NCI-H345 (cell line): Measurements from ENCODE around the gene NEU1.

Experiments
- DNase-seq: peaks from one replicate; lab custom pipeline; 2025; lab: John Stamatoyannopoulos, UW

Gene NEU1

DNA sequence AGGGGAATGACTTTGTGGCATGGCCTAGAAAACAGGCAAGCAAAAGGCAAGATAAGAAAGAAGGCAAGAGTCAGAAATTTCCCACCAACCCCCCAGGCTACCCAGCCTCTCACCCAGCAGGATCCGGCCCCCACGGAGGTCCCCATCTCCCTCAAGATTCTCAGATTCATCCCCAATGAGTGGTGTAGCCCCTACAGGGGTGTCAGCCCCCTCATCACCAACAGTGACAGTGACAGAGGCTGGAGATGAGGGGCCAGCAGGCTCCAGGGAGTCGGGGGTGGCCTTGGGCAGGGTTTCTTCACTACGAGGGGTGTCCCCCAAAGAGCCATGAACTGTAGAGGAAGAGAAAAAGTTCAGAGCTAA, 33.9 kb upstream of the NEU1 start:
- no peak for DNase-seq

DNA sequence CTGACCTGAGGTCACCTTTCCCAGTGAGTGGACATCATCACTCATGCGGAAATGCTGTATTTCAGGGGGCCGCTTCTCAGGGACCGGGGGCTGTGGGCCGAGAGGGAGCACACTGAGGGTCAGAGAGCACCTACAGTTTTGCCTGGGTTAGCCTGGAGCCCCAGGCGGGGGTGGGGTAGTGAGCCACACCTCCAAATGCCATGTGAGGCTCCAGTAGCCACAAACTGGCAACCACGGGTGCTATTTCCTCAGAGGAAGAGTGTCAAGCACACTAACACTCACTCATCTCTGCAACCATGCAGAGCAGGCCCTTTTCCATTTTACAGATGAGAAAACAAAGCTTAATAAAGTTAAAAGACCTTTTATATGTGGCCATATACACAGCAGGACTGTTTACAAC, 30.2 kb upstream of the NEU1 start:
- no peak for DNase-seq

DNA sequence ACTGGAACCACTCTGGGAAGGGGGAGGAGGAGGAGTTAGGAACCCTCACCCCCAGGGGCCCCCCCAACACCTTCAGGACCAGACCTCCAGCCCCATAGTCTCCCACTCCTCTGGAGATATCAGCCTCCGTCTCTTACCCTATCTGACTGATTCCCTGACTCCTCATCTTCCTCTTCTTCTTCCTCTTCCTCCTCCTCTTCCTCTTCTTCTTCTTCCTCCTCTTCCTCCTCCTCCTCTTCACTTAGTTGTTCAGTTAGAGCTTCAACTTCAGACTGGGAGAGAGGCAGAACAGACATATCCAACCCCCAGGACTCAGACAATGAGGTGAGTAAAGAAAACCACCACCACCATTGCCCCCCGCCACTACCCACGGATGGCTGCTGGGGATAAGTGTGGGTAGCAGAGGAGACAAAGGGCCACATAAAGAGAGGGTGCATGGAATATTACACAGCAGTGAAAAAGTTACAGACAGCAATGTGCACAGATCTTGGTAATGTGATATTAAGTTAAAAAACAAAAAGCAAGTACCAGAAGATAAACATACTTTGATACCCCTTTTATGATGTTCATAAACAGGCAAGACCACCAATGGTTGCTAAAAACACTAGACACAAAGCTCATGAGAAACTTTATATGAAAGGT, 26.8 kb upstream of the NEU1 start:
- DNase-seq, result no peak

DNA sequence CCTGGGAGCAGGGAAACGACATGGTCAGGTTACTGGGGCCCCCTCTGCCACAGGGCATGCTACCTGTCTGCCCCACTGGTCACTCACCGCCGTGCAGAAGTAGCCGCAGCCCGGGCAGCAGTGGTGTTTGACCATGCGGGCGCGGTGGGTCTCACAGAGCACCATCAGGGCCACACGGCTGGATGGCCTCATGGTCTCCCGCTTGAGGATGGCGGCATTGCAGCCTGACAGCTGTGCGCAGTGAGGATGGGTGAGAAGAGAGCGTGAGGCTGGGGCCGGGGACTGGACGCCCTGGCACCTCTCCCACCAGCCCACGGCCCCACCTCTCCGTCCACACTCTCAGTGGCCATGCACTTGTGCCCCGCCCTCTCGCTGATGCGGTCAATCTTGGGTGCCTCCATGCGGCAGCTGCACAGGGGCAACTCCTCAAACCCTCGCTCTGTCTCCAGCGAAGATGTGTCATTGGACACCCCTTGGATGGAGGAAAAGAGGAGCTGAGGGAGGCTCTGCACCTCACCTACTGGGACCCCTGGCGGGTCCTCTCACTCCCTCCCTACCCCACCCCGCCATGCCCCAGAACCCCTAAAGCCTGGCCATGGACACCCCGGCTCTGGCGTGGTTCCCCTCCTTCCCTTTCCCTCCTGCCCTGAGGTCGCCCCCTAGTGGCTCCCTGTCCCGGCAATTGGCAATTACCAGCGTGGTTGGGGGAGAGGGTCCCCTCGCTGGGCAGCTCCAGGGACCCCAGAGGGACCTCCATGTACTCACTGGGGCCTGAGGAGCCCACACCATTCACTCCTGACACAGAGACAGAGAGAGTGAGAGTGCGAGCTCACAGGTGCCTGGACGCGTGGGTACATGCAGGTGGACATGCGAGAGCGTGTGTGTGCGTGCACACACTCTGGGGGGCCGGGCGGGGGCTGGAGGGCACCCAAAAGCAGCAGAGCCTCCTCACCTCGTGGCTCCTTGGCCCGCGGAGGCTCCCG, 25.9 kb upstream of the NEU1 start:
- no peak for DNase-seq

DNA sequence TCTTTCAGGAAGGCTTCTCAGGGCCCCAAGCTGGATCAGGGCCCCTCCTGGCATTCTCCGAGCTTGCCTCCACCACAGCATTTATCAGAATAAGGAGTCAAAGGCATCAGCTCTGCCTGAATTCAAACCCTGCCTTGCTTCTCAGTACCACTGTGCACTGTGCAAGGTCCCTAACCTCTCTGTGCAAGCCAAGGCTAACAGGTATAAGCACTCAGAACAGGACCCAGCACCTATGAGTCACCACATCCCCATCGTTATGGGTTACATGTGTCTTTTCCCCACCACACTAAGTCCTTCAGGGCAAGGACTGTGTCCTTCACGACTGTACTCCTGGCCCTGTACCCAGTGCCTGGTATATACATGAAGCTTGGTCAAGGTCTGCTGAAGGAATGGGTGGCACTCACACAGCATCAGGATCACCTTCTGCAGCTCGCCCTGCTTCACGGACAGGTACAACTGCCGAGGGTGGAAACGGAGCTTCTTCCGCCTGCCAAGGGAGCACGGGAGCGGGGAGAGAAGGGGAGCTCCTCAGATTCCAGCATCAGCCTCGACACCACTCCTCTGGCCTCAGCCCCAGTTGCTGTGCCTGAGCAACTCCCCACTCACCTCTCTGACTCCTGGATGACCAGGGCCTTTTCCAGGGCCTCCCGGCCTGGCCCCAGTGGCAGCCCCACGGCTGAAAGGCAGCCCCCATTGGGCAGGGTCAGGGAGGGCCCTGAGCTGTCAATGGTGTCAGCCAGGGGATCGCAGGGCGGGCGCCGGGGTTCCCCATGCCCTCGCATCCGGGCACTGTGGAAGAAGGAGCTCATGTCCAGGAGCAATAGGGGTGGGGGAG, 24.8 kb upstream of the NEU1 start:
- DNase-seq, result no peak

DNA sequence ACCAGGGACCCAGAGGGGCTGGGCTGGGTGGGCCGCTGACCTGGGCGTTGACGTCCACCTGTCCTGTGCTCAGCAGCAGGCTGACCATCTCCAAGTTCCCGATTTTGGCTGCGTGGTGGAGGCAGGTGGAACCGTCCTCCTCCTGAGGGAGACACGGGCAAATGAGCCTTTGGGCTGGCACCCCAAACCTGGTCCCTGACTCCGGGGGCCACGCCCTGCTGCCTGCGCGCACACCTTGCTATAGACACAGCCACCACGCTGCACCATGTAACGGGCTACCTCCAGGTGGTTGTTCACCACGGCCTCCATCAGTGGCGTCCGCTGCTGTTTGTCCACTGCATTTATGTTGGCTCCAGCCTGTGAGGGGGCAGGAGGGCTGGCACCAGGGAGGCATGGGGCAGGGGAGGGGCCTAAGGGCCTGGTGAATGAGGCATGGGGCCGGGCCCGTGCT, 23.9 kb upstream of the NEU1 start:
- no peak for DNase-seq

DNA sequence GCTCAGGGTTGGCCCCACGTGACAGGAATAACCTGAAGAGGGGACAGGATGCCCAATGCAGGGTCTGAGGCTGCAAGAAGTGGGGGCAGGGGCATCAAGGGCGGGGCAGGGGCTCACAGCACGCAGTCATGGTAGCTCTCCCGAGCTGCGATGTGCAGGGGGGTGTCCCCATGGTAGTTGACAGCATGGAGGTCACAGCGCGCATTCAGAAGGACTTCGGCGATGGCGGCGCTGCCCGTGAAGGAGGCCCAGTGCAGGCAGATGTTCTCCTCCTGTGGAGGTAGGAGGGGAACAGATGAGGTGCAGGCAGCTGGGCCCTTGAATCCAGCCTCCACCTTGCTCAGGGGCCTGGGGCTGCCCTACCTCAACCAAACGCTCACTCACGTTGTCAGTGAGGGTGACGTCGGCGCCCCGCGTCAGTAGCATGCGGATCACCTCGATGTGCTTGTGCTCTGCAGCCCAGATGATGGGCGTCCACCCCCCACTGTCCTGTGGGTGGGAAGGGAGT, 22.0 kb upstream of the NEU1 start:
- DNase-seq, result no peak

DNA sequence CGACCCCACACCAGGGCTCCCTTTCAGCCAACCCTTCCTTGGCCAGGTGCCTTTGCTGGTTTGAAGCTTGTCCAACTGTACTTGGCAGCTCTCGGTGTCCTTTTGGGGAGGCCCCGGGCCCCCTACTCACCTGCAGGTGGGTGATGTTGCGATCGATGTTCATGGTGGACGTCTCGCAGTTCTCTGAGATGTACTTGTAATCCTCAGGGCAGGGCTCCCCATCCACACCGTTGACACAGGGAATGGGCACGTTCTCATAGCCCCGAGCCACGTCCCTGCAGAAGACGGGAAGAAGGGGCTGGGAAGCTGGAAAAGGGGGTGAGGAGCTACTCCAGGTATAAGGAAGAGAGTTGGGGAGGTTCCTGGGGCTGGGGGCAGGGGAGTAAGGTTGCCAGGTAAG, 21.1 kb upstream of the NEU1 start:
- DNase-seq, result no peak

DNA sequence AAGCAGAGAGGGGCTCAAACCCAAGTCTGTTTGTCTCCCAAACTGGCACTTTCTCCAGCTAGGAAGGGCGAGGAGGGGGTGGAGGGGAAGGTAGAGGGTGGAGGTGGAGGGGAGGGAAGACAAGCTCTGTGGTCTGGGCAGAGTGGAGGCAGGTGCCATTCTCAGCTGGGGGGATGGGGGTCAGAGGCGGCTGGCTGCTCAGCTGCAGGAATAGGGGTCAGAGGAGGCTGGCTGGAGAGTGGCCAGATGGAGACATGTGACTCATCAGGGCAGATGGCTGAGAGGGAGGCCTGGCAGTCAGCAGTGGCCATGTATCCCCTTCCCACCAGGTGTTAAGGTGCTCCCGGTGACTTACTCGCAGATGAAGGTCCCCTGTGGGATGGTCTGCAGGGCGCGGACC, 19.7 kb upstream of the NEU1 start:
- DNase-seq, result no peak

DNA sequence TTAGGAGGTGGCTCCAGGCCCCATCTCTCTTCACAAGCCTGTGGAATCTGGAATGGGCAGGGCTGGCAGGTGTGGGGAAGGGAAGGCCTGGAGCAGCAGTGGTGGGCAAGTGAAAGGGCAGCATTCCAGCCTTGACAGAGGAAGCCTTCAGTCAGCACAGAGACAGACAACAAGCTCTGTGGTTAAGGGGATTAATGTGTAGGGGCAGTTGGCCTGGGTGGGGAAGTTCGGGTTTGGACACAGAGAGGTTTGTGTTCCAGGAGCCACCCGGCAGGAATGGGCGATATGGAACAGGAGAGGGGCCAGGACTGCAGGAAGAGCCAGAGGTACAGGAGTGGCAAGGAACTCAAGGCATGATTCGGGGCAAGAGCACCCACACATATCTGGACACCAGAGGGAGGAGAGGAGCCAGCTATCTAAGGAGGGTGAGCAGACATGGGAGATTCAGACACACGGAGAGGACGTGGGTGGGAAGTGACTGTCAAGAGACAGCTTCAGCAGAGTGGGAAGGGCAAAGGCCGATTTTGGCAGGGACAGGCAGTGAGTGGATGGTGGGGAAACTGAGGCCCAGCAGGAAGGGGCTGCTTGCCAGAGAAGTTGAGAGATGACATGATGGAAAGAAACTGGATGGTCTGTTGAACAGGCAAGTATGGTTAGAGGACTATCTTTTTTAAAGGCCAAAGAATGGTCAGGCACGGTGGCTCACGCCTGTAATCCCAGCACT, 18.7 kb upstream of the NEU1 start:
- DNase-seq, result no peak

DNA sequence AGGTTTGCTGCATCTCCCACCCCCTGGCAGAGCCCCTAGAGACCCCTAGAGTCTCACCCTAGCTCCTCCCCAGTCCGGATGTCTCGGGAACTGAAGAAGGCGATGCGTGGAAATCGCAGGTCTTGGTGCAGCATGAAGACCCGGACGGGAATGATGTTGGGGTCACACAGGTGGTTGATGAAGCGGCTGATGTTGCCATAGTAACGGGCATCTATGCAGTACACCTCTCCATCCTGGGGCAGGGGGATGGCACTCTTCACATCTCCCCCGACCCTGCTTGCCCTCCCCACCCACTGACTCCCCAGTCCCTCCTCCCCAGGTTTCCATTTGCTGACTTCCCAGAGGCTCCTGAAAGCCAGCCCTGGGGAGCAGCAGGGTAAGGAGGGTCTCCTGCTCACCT, 18.0 kb upstream of the NEU1 start:
- DNase-seq, result no peak

DNA sequence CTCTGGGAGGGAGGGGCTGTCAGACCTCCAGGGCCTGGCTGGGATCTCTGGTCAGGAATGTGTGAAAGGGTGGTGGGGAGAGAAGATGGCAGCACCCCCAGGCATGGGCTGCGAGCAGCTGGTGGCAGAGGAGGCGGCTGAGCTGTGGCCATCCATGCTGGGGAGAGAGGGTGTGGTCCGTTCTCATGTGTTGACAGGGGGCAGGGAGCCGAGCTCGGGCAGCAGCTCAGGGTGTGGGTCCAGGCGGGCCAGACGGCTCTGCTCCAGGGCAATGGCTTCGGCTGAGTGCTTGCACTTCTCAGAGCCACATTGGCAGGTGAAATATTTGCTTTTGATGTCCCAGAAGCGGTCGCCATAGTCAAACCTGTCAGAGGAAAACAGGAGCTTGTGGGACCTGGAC, 17.3 kb upstream of the NEU1 start:
- DNase-seq, result no peak

DNA sequence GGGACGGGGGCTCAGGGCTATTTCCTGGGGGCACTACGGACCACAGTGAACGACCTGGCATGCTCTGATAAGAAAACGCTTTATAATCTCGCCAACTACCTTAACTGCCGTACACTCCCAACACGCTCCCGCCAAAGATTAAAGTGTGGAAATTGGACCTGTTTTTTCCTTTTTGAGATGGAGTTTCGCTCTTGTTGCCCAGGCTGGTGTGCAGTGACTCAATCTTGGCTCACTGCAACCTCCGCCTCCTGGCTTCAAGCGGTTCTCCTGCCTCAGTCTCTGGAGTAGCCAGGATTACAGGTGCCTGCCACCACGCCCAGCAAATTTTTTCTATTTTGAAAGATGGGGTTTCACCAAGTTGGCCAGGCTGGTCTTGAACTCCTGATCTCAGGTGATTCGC, 16.5 kb upstream of the NEU1 start:
- DNase-seq, result no peak

DNA sequence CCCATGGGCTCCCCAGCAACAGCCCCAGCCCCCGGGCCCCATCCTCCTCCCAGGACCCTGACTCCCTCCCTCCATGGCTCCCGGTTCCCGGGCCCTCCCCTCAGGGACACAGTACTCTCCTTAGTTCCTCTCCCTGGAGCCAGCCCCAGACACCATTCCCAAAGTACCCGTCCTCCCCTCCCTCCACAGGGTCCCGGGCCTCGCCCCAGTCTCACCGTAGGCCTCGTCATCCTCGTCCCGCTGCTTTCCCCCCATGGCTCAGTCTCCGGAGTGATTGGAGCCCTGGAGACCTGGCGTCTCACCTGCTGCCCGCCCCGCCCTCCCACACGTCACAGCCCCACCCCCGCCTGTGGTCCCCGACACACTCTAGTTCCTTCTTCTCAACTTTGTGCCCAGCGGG, 16.1 kb upstream of the NEU1 start, which contains the start of gene SLC44A4:
TSS of gene SLC44A4 (minus strand) at position 272 of the 400 bp plus-strand sequence. CDS start at position 255, 17 bp downstream.
- DNase-seq, result no peak

DNA sequence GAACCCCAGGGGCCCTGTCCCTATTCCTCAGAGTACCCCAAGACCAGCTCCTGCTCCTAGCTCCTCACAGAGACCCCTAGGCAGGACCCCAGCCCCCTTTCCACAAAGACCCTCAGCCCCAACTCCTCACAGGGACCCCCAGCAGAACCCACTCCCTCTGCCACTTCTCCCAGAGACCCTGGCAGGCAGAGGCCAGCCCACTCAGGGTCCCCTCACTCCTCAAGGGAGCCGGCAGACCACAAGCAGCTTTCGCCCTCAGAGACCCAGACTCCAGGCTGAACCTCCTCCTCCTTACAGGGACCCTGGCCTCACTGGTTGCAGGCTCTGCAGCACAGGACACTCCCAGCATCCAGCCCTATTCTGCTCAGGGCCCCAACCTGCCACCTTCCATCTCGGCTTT, 15.6 kb upstream of the NEU1 start:
- DNase-seq, result no peak

DNA sequence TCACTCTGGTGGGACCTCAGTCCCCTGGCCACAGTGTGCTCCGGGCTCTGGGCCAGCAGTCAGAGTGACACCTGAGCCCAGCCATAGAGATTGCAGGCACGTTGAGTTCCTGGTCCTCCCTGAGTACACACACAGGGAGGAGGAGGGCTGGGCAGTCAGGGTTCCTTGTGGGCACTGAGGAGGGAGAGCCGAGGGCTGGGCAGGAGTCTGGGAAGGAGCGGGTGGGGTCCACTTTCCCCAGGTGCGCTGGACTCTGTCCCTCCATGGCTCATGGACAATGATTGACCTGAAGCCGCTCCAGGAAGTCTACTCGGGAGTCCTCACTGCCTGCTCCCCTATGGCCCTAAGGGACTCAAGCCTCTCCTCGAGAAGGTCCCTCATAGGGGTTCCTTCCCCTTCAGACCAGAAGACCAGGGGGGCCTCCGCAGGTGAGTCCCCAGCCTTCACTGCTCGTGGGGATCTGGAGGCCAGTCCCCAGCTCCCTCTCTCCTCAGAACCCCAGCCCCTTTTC, 15.1 kb upstream of the NEU1 start:
- DNase-seq, result no peak

DNA sequence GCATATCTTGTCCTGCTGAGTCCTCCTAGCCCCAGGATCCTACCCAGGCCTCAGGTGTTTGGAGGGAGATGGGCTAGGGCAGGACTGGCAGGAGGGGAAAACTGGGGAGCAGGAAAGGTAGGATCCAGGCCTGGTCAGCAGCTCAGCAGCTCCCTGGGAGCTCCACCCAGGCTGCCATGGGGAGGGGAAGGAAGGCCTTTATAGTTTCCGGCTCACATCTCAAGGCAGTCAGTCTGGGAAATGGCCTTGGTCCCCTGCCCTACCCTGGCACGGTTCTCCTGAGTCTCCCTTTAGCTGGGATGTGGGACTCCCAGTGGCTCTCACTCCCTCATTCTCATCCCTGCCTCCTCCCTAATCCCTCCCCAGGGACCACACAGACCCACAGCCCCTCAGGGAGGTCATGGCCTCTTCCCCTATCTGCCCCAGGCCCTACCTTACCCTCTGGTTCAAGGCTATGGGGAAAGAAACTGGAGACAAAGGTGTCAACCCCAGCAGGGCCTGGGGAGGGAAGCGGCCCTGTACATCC, 14.6 kb upstream of the NEU1 start:
- no peak for DNase-seq

DNA sequence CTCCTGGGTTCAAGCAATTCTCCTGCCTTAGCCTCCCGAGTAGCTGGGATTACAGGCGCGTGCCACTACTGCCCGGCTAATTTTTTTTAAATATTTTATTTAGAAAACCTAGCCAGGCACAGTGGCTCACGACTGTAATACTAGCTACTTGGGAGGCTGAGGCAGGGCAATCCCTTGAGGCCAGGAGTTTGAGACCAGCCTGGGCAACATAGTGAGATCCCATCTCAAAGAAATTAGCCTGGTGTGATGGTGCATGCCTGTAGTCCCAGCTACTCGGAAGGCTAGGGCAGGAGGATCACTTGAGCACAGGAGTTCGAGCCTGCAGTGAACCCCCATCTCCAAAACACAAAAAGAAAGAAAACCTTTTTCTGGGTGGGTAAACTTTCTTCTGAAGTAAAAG, 13.7 kb upstream of the NEU1 start:
- no peak for DNase-seq

DNA sequence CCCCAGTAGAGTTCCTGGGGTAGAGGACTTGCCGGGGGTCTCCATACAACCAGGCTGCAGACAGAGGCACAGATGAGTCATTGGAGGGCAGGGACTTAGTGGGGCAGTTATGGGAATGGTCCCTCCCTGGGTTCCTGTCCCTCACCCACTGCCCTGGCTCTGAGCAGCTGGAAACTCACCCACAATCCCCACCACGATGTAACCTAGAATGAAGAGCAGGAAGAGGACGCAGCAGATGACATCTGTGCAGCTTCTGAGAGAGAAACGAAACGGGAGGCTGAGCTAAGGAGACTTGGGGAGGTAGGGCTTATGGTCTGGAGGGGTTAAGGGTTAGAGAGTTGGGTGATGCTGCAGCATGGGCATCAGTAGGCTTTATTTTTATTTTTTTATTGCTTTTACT, 13.3 kb upstream of the NEU1 start:
- no peak for DNase-seq

DNA sequence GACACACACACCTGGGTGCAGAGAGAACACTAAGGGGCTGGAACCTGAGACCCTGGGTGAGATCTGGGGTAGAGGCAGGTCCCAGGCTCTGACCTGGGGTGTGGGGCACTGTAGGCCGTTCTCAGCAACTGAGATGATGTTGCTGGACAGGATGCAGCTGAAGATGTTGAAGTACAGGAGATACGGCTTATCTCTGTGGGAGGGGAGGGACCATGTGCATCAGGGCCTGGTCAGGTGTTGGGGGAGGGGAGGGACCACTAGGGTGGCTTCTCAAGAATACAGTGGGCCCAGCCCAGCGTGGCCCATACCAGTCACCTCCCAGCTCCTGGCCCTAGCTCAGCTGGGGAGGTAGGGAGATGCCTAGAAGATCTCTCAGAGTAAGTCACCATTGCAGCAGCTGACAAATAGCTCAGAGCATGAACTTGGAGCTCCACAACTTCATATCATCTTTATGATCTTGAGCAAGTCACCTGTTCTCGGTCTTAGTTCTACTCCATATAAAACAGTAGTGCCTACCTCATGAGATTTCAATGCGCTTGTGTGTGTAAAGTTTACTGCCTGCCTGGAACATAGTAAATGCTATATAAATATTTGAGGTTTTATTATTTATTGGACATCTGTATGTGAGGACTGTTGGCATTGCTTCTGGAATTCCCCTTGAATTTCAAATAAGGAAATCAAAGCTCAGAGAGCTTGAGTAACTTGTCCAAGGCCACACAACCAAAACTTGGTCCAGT, 12.4 kb upstream of the NEU1 start:
- no peak for DNase-seq
